Measurements from ENCODE around the gene MRPL1. TPM values are rescaled to one million over a fixed set of nuclear protein-coding genes. Genes with fewer than 3 reads are reported as not detected.

Gene MRPL1
- total and polyA plus RNA-seq, 2 of the 13 experiments (the other 11 are each of a cell fraction or from before 2014, with no cell fraction given): 23.3 to 61.5 TPM

GRCh38 chr4:77881460-77882295, 19.0 kb downstream of the MRPL1 start (continued):
- peak; percentile 81 for TF ChIP-seq ZNF770 (CRISPR knock-in tag; IDR thresholded peaks at IDR 0.05)
- TF ChIP-seq ZNF609 (CRISPR knock-in tag; IDR thresholded peaks at IDR 0.05; ENCODE audit: borderline replicate concordance): no peak
- no peak for TF ChIP-seq SOX6 (IDR thresholded peaks at IDR 0.05)
- TF ChIP-seq SOX6 (CRISPR knock-in tag; IDR thresholded peaks at IDR 0.05): 0 out of 2 replicates have a peak, but pooled peaks have one; percentile 27
- TF ChIP-seq ZNF580 (CRISPR knock-in tag; IDR thresholded peaks at IDR 0.05; ENCODE audit: borderline replicate concordance, low read depth): no peak
- TF ChIP-seq PHF21A (CRISPR knock-in tag; IDR thresholded peaks at IDR 0.05): peak; percentile 29; the same call in 1 of the 2 replicates
- peak; percentile 66; the same call in 1 of the 2 replicates for TF ChIP-seq JUN (CRISPR knock-in tag; IDR thresholded peaks at IDR 0.05)
- peak; percentile 41; the same call in 1 of the 2 replicates for TF ChIP-seq MIER3 (CRISPR knock-in tag; IDR thresholded peaks at IDR 0.05; ENCODE audit: borderline replicate concordance)
- TF ChIP-seq JUNB (CRISPR knock-in tag; IDR thresholded peaks at IDR 0.05; ENCODE audit: borderline replicate concordance): peak; percentile 59; the same call in 1 of the 2 replicates
- TF ChIP-seq JUND (CRISPR knock-in tag; IDR thresholded peaks at IDR 0.05): 0 out of 2 replicates have a peak, but pooled peaks have one; percentile 44
- no peak for TF ChIP-seq ZNF484 (CRISPR knock-in tag; IDR thresholded peaks at IDR 0.05; ENCODE audit: borderline replicate concordance, low read depth)
- no peak for TF ChIP-seq SIX4 (CRISPR knock-in tag; IDR thresholded peaks at IDR 0.05)
- TF ChIP-seq ZMYM4 (CRISPR knock-in tag; IDR thresholded peaks at IDR 0.05): peak; percentile 44; the same call in 1 of the 2 replicates
- peak; percentile 22; the same call in 1 of the 2 replicates for TF ChIP-seq BCL6 (CRISPR knock-in tag; IDR thresholded peaks at IDR 0.05)
- TF ChIP-seq HNRNPK (IDR thresholded peaks at IDR 0.05; ENCODE audit: low read depth, low read length, poor library complexity, severe bottlenecking): no peak
- no peak for TF ChIP-seq SMC3 (IDR thresholded peaks at IDR 0.05; ENCODE audit: low read length)
- TF ChIP-seq ZNF792 (CRISPR knock-in tag; IDR thresholded peaks at IDR 0.05): peak; percentile 67; the same call in 1 of the 2 replicates
- TF ChIP-seq ATF3 (CRISPR knock-in tag; IDR thresholded peaks at IDR 0.05): 0 out of 2 replicates have a peak, but pooled peaks have one; percentile 56
- peak; percentile 30; the same call in 1 of the 2 replicates for TF ChIP-seq SALL1 (CRISPR knock-in tag; IDR thresholded peaks at IDR 0.05)
